Measurements from ENCODE around the gene POLE. TPM values are rescaled to one million over a fixed set of nuclear protein-coding genes. Genes with fewer than 3 reads are reported as not detected.
A peak's percentile ranks its signal among the peaks of the same experiment; 100 is the strongest.

POLE gene
- total and polyA plus RNA-seq, 2 experiments from 2014 or later, result 6.0 to 16.2 TPM

GRCh38 chr12:132689227-132689626 is 2.1 kb upstream of the POLE start:
- Histone ChIP-seq H3K9ac (no peak overlapping the region), H3K36me3 (ENCODE audit: low read depth) (no peaks in the 10 kb centered on the region), H3K9me3 (ENCODE audit: low read depth) (no peaks in the 10 kb centered on the region), H3K79me2 (ENCODE audit: insufficient read depth) (peaks cover 15% of the 10 kb centered on the region), H4K20me1 (ENCODE audit: insufficient read depth) (no peaks in the 10 kb centered on the region), H3K4me2 (ENCODE audit: unreplicated experiment) (no peak overlapping the region), H3K4me1 (ENCODE audit: insufficient read depth) (no peaks in the 10 kb centered on the region), H3K4me3 (no peak overlapping the region), H3F3A (ENCODE audit: insufficient read depth) (peaks cover 9% of the 10 kb centered on the region; the same call in 1 of the 2 replicates), H3K27ac (no peak overlapping the region), H3K9me2 (ENCODE audit: insufficient read depth) (no peaks in the 10 kb centered on the region), H2AFZ (no peak overlapping the region), H3K27me3 (replicated peaks; ENCODE audit: insufficient read depth) (no peaks in the 10 kb centered on the region)
- DNase-seq, result no peak
- WGBS, 2 experiments (ENCODE audit: low coverage in 1 of 2, low lambda C conversion rate in 2 of 2, missing lambda C conversion rate in 2 of 2), result 86 to 89% methylated on average over 14 to 18 of the region's 18 CpGs
- in situ Hi-C loops (cut with MboI), result no loop called here
- TF ChIP-seq EZH2phosphoT487 (IDR thresholded peaks at IDR 0.05; ENCODE audit: insufficient read depth, low read depth), result no peak
- no peak for TF ChIP-seq EZH2 (IDR thresholded peaks at IDR 0.05; ENCODE audit: insufficient read depth, poor library complexity, severe bottlenecking)

- Histone ChIP-seq H2AFZ (peak overlapping the region; percentile 66), H3K4me2 (ENCODE audit: unreplicated experiment) (peak overlapping the region; percentile 74), H3K9ac (peak overlapping the region; percentile 85), H3K9me2 (ENCODE audit: insufficient read depth) (no peaks in the 10 kb centered on the region), H3K79me2 (ENCODE audit: insufficient read depth) (peaks cover 34% of the 10 kb centered on the region), H3K27ac (peak overlapping the region; percentile 21; the same call in 1 of the 2 replicates), H4K20me1 (ENCODE audit: insufficient read depth) (no peaks in the 10 kb centered on the region), H3K4me3 (peak overlapping the region; percentile 84), H3F3A (ENCODE audit: insufficient read depth) (peaks cover 9% of the 10 kb centered on the region; the same call in 1 of the 2 replicates), H3K4me1 (ENCODE audit: insufficient read depth) (no peaks in the 10 kb centered on the region), H3K36me3 (ENCODE audit: low read depth) (no peaks in the 10 kb centered on the region), H3K27me3 (replicated peaks; ENCODE audit: insufficient read depth) (no peaks in the 10 kb centered on the region), H3K9me3 (ENCODE audit: low read depth) (no peaks in the 10 kb centered on the region)
- in situ Hi-C loops (cut with MboI), result no loop called here
- TF ChIP-seq EZH2 (IDR thresholded peaks at IDR 0.05; ENCODE audit: insufficient read depth, poor library complexity, severe bottlenecking) (no peak), EZH2phosphoT487 (IDR thresholded peaks at IDR 0.05; ENCODE audit: insufficient read depth, low read depth) (no peak)
- WGBS, 2 experiments (ENCODE audit: low coverage in 1 of 2, low lambda C conversion rate in 2 of 2, missing lambda C conversion rate in 2 of 2), result 1 to 2% methylated on average over 19 to 41 of the region's 55 CpGs
- peak; percentile 70 for DNase-seq
Measured at GRCh38 chr12:132686825-132687210, 324 bp downstream of the POLE start.

- Histone ChIP-seq H3K27ac (no peak overlapping the region), H3K9ac (no peak overlapping the region), H3F3A (ENCODE audit: insufficient read depth) (peaks cover 9% of the 10 kb centered on the region; the same call in 1 of the 2 replicates), H4K20me1 (ENCODE audit: insufficient read depth) (no peaks in the 10 kb centered on the region), H3K9me3 (ENCODE audit: low read depth) (no peaks in the 10 kb centered on the region), H3K36me3 (ENCODE audit: low read depth) (no peaks in the 10 kb centered on the region), H3K79me2 (ENCODE audit: insufficient read depth) (peaks cover 48% of the 10 kb centered on the region), H3K4me2 (ENCODE audit: unreplicated experiment) (no peak overlapping the region), H3K4me1 (ENCODE audit: insufficient read depth) (no peaks in the 10 kb centered on the region), H2AFZ (no peak overlapping the region), H3K4me3 (no peak overlapping the region), H3K27me3 (replicated peaks; ENCODE audit: insufficient read depth) (no peaks in the 10 kb centered on the region), H3K9me2 (ENCODE audit: insufficient read depth) (no peaks in the 10 kb centered on the region)
- in situ Hi-C loops (cut with MboI), result no loop called here
- DNase-seq, result no peak
- 58% methylated on average over 5 of the region's 5 CpGs for WGBS, 2 experiments (ENCODE audit: low coverage in 1 of 2, low lambda C conversion rate in 2 of 2, missing lambda C conversion rate in 2 of 2)
- no peak for TF ChIP-seq EZH2phosphoT487 (IDR thresholded peaks at IDR 0.05; ENCODE audit: insufficient read depth, low read depth)
Measured at GRCh38 chr12:132685400-132685799, 1.7 kb downstream of the POLE start.

GRCh38 chr12:132677492-132677891 is 9.7 kb downstream of the POLE start:
- no peak overlapping the region for H3K4me3 ChIP-seq
- no peak overlapping the region for H3K27ac ChIP-seq
- H3K36me3 ChIP-seq (ENCODE audit: low read depth), result no peaks in the 10 kb centered on the region
- H3K4me1 ChIP-seq (ENCODE audit: insufficient read depth), result no peaks in the 10 kb centered on the region
- no peaks in the 10 kb centered on the region for H3K9me3 ChIP-seq (ENCODE audit: low read depth)
- H3K4me2 ChIP-seq (ENCODE audit: unreplicated experiment), result no peak overlapping the region
- in situ Hi-C loops (cut with MboI), result no loop called here
- peaks cover 28% of the 10 kb centered on the region for H3K79me2 ChIP-seq (ENCODE audit: insufficient read depth)
- no peaks in the 10 kb centered on the region for H3F3A ChIP-seq (ENCODE audit: insufficient read depth)
- WGBS, 2 experiments (ENCODE audit: low coverage in 1 of 2, low lambda C conversion rate in 2 of 2, missing lambda C conversion rate in 2 of 2), result 96 to 97% methylated on average over 9 of the region's 9 CpGs
- no peak overlapping the region for H2AFZ ChIP-seq
- H3K27me3 ChIP-seq (replicated peaks; ENCODE audit: insufficient read depth), result no peaks in the 10 kb centered on the region
- H4K20me1 ChIP-seq (ENCODE audit: insufficient read depth), result no peaks in the 10 kb centered on the region
- DNase-seq, result no peak
- no peak for TF ChIP-seq EZH2 (IDR thresholded peaks at IDR 0.05; ENCODE audit: insufficient read depth, poor library complexity, severe bottlenecking)
- no peak for TF ChIP-seq EZH2phosphoT487 (IDR thresholded peaks at IDR 0.05; ENCODE audit: insufficient read depth, low read depth)
- H3K9me2 ChIP-seq (ENCODE audit: insufficient read depth), result no peaks in the 10 kb centered on the region
- H3K9ac ChIP-seq, result no peak overlapping the region
